Measurements from ENCODE around the gene TRIP6. TPM values are rescaled to one million over a fixed set of nuclear protein-coding genes. Genes with fewer than 3 reads are reported as not detected.
A peak's percentile ranks its signal among the peaks of the same experiment; 100 is the strongest.

The TRIP6 gene
- total and polyA plus RNA-seq, 2 of the 8 experiments (the other 6 are each of a cell fraction or from before 2014, with no cell fraction given): 88.4 to 103 TPM

- Histone ChIP-seq H3K4me3 (ENCODE audit: extremely low read depth in 1 of 4, insufficient read depth in 2 of 4, low read depth in 3 of 4, low read length in 4 of 4) (no peak overlapping the region), H3K9me3 (ENCODE audit: insufficient read depth in 2 of 2, low read depth in 1 of 2, low read length in 1 of 2) (no peaks in the 10 kb centered on the region; a peak in 1 of 4 replicates), H2AFZ (ENCODE audit: low read length) (no peak overlapping the region), H2BK5ac (ENCODE audit: low read depth, low read length) (no peak overlapping the region; the same call in 1 of the 2 replicates), H2BK120ac (replicated peaks; ENCODE audit: low read depth, low read length) (no peak overlapping the region), H3K79me1 (ENCODE audit: low read depth, low read length) (peaks cover 14% of the 10 kb centered on the region), H4K8ac (ENCODE audit: extremely low read depth, insufficient read depth, low read length) (no peak overlapping the region), H3K14ac (ENCODE audit: insufficient read length) (no peak overlapping the region), H3K4ac (replicated peaks; ENCODE audit: insufficient read length, low read depth, low read length) (no peak overlapping the region), H3K56ac (replicated peaks; ENCODE audit: insufficient read length, low read depth, low read length) (no peak overlapping the region), H2AK5ac (ENCODE audit: low read depth, low read length) (no peak overlapping the region), H4K91ac (replicated peaks; ENCODE audit: insufficient read length, low read length) (no peak overlapping the region), H3K79me2 (ENCODE audit: control insufficient read depth in 1 of 2, insufficient read depth in 2 of 2, low read length in 2 of 2) (peaks cover 0 to 31% of the 10 kb centered on the region in 2 experiments; a peak in 2 of 4 replicates), H4K20me1 (replicated peaks in 1 of 2; ENCODE audit: control insufficient read depth in 1 of 2, insufficient read depth in 2 of 2, low read length in 2 of 2) (peaks cover 15 to 20% of the 10 kb centered on the region in 2 experiments), H4K5ac (ENCODE audit: insufficient read length, low read depth, low read length) (no peak overlapping the region), H3K36me3 (ENCODE audit: control insufficient read depth in 2 of 4, insufficient read depth in 4 of 4, low read length in 3 of 4) (peaks cover 46 to 69% (median 57%) of the 10 kb centered on the region in 4 experiments), H3K27me3 (replicated peaks in 1 of 4; ENCODE audit: control insufficient read depth in 3 of 4, extremely low read depth in 1 of 4, insufficient read depth in 3 of 4, low read length in 3 of 4) (no peaks in the 10 kb centered on the region), H3K4me1 (replicated peaks in 1 of 4; ENCODE audit: control insufficient read depth in 3 of 4, insufficient read depth in 4 of 4, low read length in 3 of 4) (peaks cover 0 to 18% (median 5%) of the 10 kb centered on the region in 4 experiments; a peak in 6 of 7 replicates), H3K9ac (replicated peaks in 1 of 4; ENCODE audit: extremely low read depth in 1 of 4, low read depth in 3 of 4, low read length in 3 of 4) (no peak overlapping the region), H3K18ac (ENCODE audit: extremely low read depth, low read length) (no peak overlapping the region), H2BK15ac (ENCODE audit: low read length) (no peak overlapping the region), H3K23ac (ENCODE audit: insufficient read length) (no peak overlapping the region), H3K27ac (ENCODE audit: low read depth, low read length) (no peak overlapping the region), H2BK12ac (ENCODE audit: low read depth, low read length) (no peak overlapping the region), H3K4me2 (ENCODE audit: insufficient read depth in 1 of 2, low read depth in 2 of 2, low read length in 2 of 2) (peak overlapping the region; percentile 16 to 91; a peak in 1 of 4 replicates), H2BK20ac (ENCODE audit: low read length) (no peak overlapping the region), H3K23me2 (ENCODE audit: low read depth, low read length) (peaks cover 20% of the 10 kb centered on the region; the same call in 1 of the 2 replicates)
- FAIRE-seq (no peak), DNase-seq (ENCODE audit: low read depth in 1 of 2, low spot score in 2 of 2) (no peak)
- 91% methylated on average over 24 of the region's 25 CpGs; no CpG with 5 or more reads in 1 of the 2 experiments for WGBS, 2 experiments (ENCODE audit: extremely low coverage in 1 of 2, insufficient coverage in 1 of 2, insufficient read length in 1 of 2, insufficient replicate concordance in 2 of 2, low coverage in 1 of 2, low lambda C conversion rate in 2 of 2, missing lambda C conversion rate in 1 of 2)
- no peak for TF ChIP-seq GTF2F1 (IDR thresholded peaks at IDR 0.05; ENCODE audit: borderline replicate concordance, low read depth, low read length)
- TF ChIP-seq PHF8 (conservative IDR thresholded peaks at IDR 0.05; ENCODE audit: low read depth, low read length): no peak
- TF ChIP-seq, protein P1, sequence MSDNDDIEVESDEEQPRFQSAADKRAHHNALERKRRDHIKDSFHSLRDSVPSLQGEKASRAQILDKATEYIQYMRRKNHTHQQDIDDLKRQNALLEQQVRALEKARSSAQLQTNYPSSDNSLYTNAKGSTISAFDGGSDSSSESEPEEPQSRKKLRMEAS (IDR thresholded peaks at IDR 0.05): no peak
- TF ChIP-seq SP4 (IDR thresholded peaks at IDR 0.05; ENCODE audit: low read length): no peak
- no peak for TF ChIP-seq EP300 (IDR thresholded peaks at IDR 0.05; ENCODE audit: borderline replicate concordance in 1 of 2, low read depth in 2 of 2, low read length in 2 of 2)
- ChIA-PET POLR2A (ENCODE audit: partially characterized antibody) (interaction anchor here (1.0 to 10.1 kb wide), 10 partner anchors 13 to 787 kb away, joined by 3 to 313 read pairs (median 4); partner anchors contain the start of genes SRRT and TRIP6), CTCF (ENCODE audit: partially characterized antibody) (interaction anchor here (0.6 to 3.4 kb wide), 9 partner anchors 11 to 350 kb away, joined by 3 to 14 read pairs (median 3); partner anchors contain the start of genes POP7 and SRRT)
Measured at GRCh38 chr7:100886936-100887515, 19.8 kb downstream of the TRIP6 start.
